Nucleus accumbens (tissue), 56 donors: Measurements from ENCODE around the gene IGFBP5.

Experiments
- DNase-seq, 56 donors: peaks; one replicate each; lab custom pipeline; 2025; lab: John Stamatoyannopoulos, UW

The IGFBP5 gene

DNA sequence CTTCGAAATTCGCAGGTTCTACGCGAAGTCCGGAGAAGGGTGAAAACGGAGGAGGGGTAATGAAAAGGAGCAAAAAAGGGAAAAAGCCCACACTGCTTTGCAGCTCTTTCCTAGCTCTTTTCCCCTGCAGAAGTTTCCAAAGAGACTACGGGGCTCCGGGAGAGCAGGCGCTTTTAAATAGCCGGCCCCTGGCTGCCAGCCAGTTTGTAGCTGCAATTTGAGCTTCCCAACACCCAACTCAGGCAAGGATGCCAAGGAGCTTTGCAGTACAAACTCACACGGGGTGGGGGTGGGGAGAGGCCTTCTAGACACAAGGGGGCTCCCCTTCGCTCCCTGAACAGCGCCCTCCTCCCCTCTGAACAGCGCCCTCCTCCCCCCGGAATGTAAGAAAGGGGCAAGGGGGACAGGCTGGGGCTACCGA is at the start of gene IGFBP5:
Gene IGFBP5 (minus strand): TSS at position 149 of the 421 bp plus-strand sequence. CDS start 774 bp downstream, outside the sequence.
- peak in 52 of 56 donors; percentile 7 to 91 (median 56) for DNase-seq

DNA sequence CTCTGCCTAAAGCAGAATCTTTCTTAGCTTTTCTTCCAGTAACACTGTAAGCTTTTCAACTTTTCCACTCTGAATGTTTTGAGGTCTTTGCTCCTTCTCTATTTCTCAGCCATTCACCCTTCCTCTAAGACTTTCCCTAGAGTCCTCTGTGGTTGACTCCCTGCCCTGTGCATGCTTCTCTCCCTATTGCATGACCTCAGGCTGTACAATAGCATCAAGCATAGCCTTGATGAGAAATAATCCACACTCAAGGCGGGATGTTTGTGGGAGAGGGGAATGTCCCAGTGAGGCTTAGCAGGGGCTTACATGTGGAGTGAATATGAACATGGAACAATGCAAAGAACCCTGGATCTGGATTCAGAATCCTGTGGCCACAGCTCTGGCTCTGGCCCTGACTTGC is 48.4 kb upstream of the IGFBP5 start:
- DNase-seq = no peak

- DNase-seq = no peak
Measured at GRCh38 chr2:216742411-216742810, 47.1 kb upstream of the IGFBP5 start.

DNA sequence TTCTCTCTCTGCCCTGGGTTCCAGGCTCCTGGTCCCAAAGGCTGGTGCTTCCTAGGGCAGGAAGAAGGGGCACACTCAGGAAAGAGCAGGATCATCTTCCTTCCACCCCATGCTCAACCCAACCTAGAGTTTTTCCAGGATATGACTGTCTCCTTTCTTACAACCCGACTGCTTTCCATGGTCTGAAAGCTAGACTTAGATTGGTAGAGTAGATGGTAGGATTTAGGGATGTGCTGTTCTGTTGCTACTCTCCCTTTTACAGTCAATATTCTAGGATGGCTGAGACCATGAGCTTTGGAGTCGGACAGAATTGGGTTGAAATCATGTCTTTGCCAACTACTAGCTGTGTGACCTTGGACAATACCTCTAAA is 45.9 kb upstream of the IGFBP5 start:
- DNase-seq = no peak

DNA sequence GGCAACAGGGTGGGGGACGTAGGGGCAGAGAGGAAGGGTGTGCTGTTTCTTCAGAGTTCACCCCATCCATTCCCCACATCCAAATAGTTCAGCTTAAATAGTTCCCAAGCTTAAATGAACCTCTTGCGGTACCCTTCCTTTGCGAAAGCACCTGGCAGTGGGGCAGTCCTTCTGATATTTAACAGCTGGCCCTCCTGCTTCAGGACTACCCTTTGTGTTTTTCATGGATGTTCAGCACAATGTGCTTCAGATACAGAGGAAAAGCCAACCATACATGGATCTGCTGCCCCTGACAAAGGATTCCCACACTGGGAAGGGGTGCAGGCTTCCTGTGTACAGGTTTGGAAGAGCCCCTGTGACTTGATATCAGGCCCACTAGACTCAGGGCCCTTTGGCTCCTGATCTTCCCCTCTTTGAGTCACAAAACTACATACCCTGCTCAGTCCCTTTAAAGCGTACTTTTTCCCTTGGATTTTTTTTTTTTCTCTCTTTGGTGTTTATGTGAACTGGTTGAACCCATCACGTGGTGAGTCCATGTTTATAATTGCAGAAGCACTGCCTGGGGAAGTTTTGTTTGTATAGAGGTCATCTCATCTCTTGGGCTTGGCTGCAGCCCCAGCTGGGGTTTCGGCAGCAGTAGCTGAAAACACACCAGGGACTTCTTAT is 45.3 kb upstream of the IGFBP5 start:
- no peak for DNase-seq

- no peak for DNase-seq
Measured at GRCh38 chr2:216739035-216739434, 43.7 kb upstream of the IGFBP5 start.

- DNase-seq = no peak
Measured at GRCh38 chr2:216737676-216738075, 42.3 kb upstream of the IGFBP5 start.

DNA sequence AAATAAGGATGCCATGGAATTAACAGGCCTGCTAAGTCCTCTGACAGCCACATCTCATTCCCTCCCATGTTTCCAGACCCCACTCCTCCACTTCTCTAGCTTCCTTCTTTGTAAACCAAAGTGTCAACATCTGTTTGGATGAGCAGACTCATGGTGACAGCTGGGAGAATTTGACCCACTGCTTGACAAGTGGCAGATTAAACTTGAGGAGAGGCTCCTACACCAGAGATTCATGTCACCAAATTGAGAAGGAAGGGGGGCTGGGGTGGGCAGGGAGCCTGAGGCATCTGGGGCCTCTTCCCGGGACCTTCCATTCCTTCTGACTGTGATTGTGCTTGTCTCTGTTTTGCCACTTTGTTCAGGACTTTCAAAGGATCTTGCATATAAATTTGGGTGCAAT is 41.0 kb upstream of the IGFBP5 start:
- DNase-seq = no peak

DNA sequence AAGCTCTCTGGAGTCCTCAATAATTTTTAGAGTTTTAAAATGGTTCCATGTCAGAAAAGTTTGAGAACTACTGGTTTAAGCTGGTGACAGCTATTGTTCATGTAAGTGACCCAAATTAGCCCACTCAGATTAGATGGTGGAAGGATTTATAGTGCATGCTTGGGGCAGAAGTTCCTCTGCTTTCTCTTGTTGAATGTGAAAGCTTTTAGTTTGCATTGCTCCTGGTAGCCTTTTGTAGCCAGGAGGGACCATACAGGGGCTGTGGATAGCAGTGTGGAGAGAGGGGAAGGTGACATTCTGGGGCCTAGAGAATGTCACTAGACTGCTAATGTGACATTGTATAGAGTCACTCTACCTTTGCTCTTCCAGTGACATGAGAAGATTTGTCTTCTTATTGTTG is 40.3 kb upstream of the IGFBP5 start:
- DNase-seq = no peak

GRCh38 chr2:216735086-216735485 is 39.7 kb upstream of the IGFBP5 start:
- DNase-seq = no peak

- DNase-seq = no peak
Measured at GRCh38 chr2:216733046-216733445, 37.7 kb upstream of the IGFBP5 start.

DNA sequence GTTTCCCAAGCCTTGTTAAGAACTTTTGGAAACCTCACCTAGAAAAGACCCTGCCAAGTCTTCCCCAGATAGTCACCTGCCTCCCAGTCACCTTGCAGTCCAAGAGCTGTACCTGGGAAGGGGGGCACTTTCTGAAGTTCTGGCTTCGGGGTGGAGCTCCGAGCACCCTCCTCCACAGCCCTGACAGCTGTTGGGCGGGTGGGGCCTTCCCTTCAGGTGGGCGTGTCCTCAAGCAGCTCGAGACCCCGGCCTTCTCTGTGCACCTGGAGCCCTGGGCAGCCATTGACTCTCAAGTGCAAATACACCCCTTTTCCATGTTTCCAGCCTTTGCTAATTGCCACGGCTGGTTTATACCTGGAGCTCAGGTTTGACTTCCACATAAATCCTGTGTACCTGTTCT is 37.0 kb upstream of the IGFBP5 start:
- no peak for DNase-seq

- no peak for DNase-seq
Measured at GRCh38 chr2:216731465-216731864, 36.1 kb upstream of the IGFBP5 start.

DNA sequence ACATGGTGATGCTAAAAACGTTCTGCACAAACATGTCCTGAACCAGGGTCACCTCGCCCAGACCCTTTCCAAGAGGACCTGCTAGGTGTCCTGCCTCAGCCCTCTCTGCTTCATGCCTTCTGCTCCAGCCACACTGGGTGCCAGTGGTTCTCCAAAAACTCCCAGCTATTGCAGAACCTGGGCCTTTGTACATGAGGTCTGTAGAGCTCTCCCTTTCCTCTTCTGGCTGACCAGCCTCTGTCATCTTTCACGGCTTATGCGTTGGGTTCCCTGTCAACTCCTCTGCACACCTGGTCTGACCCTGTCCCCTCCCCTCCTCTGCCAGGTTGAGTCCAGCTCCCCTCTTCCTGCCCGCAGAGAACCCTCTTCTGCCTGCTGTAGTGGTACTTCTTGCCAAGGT is 35.5 kb upstream of the IGFBP5 start:
- DNase-seq = no peak

GRCh38 chr2:216727346-216728122 is 32.2 kb upstream of the IGFBP5 start:
- DNase-seq = no peak

DNA sequence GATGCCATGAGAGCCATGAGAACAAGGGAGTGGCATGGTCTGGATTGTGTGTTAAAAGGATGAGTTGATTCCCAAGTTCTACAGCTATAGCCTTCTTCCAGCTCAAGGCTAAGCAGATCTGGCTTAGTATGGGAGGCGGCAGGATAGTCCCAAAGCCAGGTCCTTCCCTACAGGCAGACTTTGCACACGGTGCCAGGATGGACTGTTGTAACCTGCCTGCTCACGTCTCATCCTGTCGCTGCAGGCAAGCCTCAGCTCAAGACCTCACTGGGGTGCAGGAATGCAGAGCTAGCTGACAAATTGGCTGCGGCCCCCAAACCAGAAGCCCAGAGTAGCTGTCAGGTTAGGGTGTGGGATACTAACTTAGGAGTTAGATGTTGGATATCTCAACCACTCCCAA is 28.8 kb upstream of the IGFBP5 start:
- DNase-seq = no peak

- no peak for DNase-seq
Measured at GRCh38 chr2:216721141-216721540, 25.8 kb upstream of the IGFBP5 start.

- no peak for DNase-seq
Measured at GRCh38 chr2:216720722-216721121, 25.4 kb upstream of the IGFBP5 start.

DNA sequence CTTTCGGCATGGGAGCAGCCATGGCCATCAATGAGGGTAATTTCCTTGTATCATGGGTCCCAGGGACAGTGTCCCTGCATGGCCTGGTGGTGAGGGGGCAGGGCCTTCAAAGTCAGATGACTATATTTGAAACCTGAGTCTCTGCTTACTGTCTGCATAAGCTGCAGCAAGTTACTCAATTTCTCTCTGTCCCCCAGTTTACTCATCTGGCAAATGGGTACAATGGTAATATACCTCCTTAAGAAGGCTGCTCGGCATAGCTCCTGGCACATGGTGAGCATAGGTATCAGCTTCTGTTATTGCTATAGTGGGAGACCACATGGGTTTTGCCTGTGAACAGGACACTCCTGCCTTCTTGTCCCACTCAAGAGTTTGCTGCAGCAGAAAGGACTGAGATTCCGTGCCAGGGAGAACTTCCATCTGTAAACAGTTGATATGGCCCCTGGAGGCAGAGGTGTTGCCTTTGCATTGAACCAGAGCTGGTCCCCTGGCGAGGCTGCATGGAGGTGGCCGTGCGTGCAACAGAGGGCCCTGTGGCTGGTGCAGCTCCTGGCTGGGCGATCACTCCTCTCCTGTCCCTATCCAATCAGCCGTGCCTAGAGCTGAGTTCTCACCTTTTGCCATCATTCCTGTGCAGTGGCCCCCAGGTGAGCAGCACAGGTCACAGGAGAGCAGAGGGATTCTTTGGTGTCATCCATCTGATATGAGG is 22.7 kb upstream of the IGFBP5 start:
- no peak for DNase-seq

DNA sequence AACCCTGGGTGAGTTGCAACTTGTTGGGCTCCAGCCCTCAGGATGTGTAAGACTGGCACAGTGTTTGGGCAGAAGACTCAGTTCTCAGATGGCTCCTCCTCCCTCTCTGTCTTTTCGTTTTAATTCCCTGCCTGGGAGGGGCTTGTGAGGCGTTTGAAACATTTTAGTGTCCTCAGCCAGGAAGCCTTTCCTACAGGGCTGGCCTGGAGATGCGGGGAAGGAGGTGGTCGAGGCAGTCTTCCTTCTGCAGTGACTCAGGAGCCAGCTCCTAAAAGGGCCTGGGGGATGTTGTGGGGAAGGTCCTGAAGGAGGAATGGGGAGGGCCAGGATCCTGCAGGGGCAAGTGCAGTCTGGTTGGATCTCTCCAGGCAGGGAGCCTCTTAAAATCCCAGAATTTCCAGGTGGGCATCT is 22.1 kb upstream of the IGFBP5 start:
- DNase-seq = no peak

GRCh38 chr2:216716109-216716508 is 20.8 kb upstream of the IGFBP5 start:
- no peak for DNase-seq
